ENCODE data around the gene SETBP1.

GRCh38 chr18:44678725-44679055 lies 2.0 kb upstream of the SETBP1 start:
- no peak for TF ChIP-seq EZH2 (IDR thresholded peaks at IDR 0.05; ENCODE audit: borderline replicate concordance, low read depth, low read length, poor library complexity, severe bottlenecking)
- no peak for TF ChIP-seq CTCF (conservative IDR thresholded peaks at IDR 0.05; ENCODE audit: low read depth, low read length)
